Common myeloid progenitor, CD34-positive (primary cell): ENCODE measurements around the gene CLDN7.

ENCODE experiments used
- CTCF ChIA-PET: fragments of 350-600 bp; sonication (Branson Sonifier 250); formaldehyde crosslinking; loops from one replicate; lab custom pipeline; 2021; ENCODE audit warnings: antibody characterized with exemption; lab: Charles Lee
- POLR2A ChIA-PET: fragments of 350-600 bp; sonication (Branson Sonifier 250); formaldehyde crosslinking; loops from one replicate; lab custom pipeline; 2021; ENCODE audit warnings: antibody characterized with exemption; lab: Charles Lee
- DNase-seq, 3 donors: peaks; one replicate each; pipeline versions ENCODE4 v3.0.0 to v3.0.0-alpha.2; 2013
- H3K27ac ChIP-seq, 2 experiments: 1 replicate in 1 of 2; 2 replicates in 1 of 2; pipeline ENCODE4 v1.7.0; 2013; ENCODE audit warnings: inconsistent platforms in 2 of 2, low read length in 2 of 2, mild to moderate bottlenecking in 2 of 2, low read depth in 1 of 2, moderate library complexity in 1 of 2; ENCODE audit not compliant: severe bottlenecking in 2 of 2, insufficient read depth in 1 of 2, poor library complexity in 1 of 2
- H3K27me3 ChIP-seq, 5 experiments: replicated peaks in 2 of 5; 1 replicate in 3 of 5; 2 replicates in 2 of 5; pipeline versions ENCODE4 v1.6.1 to v1.7.0; 2013; ENCODE audit warnings: low read length in 4 of 5, mild to moderate bottlenecking in 2 of 5, moderate library complexity in 2 of 5, inconsistent platforms in 1 of 5; ENCODE audit not compliant: insufficient read depth in 5 of 5, control insufficient read depth in 4 of 5
- H3K36me3 ChIP-seq, 4 experiments: 1 replicate in 2 of 4; 2 replicates in 2 of 4; pipeline versions ENCODE4 v1.6.1 to v1.7.0; 2013; ENCODE audit warnings: low read length in 3 of 4, control low read depth in 1 of 4, mild to moderate bottlenecking in 1 of 4; ENCODE audit not compliant: control insufficient read depth in 4 of 4, insufficient read depth in 4 of 4
- H3K4me1 ChIP-seq, 4 experiments: 1 replicate in 3 of 4; 2 replicates in 1 of 4; pipeline versions ENCODE4 v1.6.1 to v1.7.1; 2013; ENCODE audit warnings: low read length in 3 of 4, mild to moderate bottlenecking in 3 of 4, control low read depth in 1 of 4, inconsistent platforms in 1 of 4, moderate library complexity in 1 of 4; ENCODE audit not compliant: control insufficient read depth in 4 of 4, insufficient read depth in 4 of 4; ENCODE audit errors: control extremely low read depth in 1 of 4
- H3K4me3 ChIP-seq, 7 experiments: 1 replicate in 4 of 7; 2 replicates in 3 of 7; pipeline versions ENCODE4 v1.5.1 to v1.7.0; 2013; ENCODE audit warnings: mild to moderate bottlenecking in 7 of 7, low read length in 6 of 7, moderate library complexity in 6 of 7, inconsistent platforms in 2 of 7, low read depth in 2 of 7, control low read depth in 1 of 7; ENCODE audit not compliant: insufficient read depth in 4 of 7, control insufficient read depth in 1 of 7; ENCODE audit errors: extremely low read depth in 1 of 7
- H3K9me3 ChIP-seq, 5 experiments: 1 replicate in 4 of 5; 2 replicates in 1 of 5; pipeline versions ENCODE4 v1.6.1 to v1.7.1; 2013; ENCODE audit warnings: low read length in 4 of 5, mild to moderate bottlenecking in 2 of 5, inconsistent platforms in 1 of 5, low read depth in 1 of 5, moderate library complexity in 1 of 5; ENCODE audit not compliant: control insufficient read depth in 4 of 5, insufficient read depth in 2 of 5; ENCODE audit errors: control extremely low read depth in 1 of 5
- WGBS: methylation state at CpG from one replicate; pipeline ENCODE4 v1.1.5; 2013; ENCODE audit not compliant: insufficient coverage; 5-methylcytosine and 5-hydroxymethylcytosine counted together

CLDN7 gene

GRCh38 chr17:7233701-7234082, 28.6 kb downstream of the CLDN7 start:
- WGBS, result 0% methylated on average over 7 of the region's 9 CpGs
- no peak for DNase-seq
- CTCF ChIA-PET, result interaction anchor here (0.9 to 10.2 kb wide), 4 partner anchors 8 to 20 kb away, joined by 3 to 75 read pairs (median 5); partner anchors contain the start of genes ACADVL, DLG4 and GABARAP
- Histone ChIP-seq H3K4me3 (peak overlapping the region; percentile 70 to 97 (median 87)), H3K36me3 (peaks cover 0 to 53% (median 28%) of the 10 kb centered on the region in 4 experiments), H3K27me3 (no peaks in the 10 kb centered on the region), H3K9me3 (no peaks in the 10 kb centered on the region), H3K4me1 (peaks cover 5 to 53% (median 38%) of the 10 kb centered on the region in 4 experiments), H3K27ac (peak overlapping the region; percentile 74 to 89)
- POLR2A ChIA-PET, result interaction anchor here (0.7 to 1.9 kb wide), 4 partner anchors 9 to 17 kb away, joined by 3 to 11 read pairs (median 4); partner anchors contain the start of genes ACADVL, DLG4 and GABARAP

- Histone ChIP-seq H3K27ac (no peak overlapping the region), H3K27me3 (no peaks in the 10 kb centered on the region), H3K9me3 (no peaks in the 10 kb centered on the region), H3K36me3 (peaks cover 4 to 65% (median 36%) of the 10 kb centered on the region in 4 experiments), H3K4me3 (peak overlapping the region in 2 of 7 experiments; percentile 20 to 82), H3K4me1 (peaks cover under 1 to 49% (median 33%) of the 10 kb centered on the region in 4 experiments)
- WGBS, result 91% methylated on average over 4 of the region's 5 CpGs
- DNase-seq, result no peak
- CTCF ChIA-PET, result interaction anchor here (1.2 to 10.2 kb wide), 2 partner anchors 8 to 12 kb away, joined by 3 to 75 read pairs; partner anchors contain the start of genes ACADVL and DLG4
- POLR2A ChIA-PET, result no interaction called here
Measured at GRCh38 chr17:7232114-7232513, 30.2 kb downstream of the CLDN7 start.

- H3K36me3 ChIP-seq, result peaks cover 9 to 65% (median 43%) of the 10 kb centered on the region in 4 experiments
- H3K4me1 ChIP-seq, result peaks cover 0 to 23% (median 17%) of the 10 kb centered on the region in 4 experiments
- no peaks in the 10 kb centered on the region for H3K9me3 ChIP-seq
- DNase-seq, result no peak
- H3K27me3 ChIP-seq, result no peaks in the 10 kb centered on the region
- no peak overlapping the region for H3K27ac ChIP-seq
- CTCF ChIA-PET, result interaction anchor here (1.3 to 10.2 kb wide), 2 partner anchors 9 to 15 kb away, joined by 3 to 75 read pairs; partner anchors contain the start of genes ACADVL and DLG4
- 97% methylated on average over 14 of the region's 19 CpGs for WGBS
- POLR2A ChIA-PET, result no interaction called here
- H3K4me3 ChIP-seq, result no peak overlapping the region
Measured at GRCh38 chr17:7229504-7229903, 32.8 kb downstream of the CLDN7 start.

GRCh38 chr17:7228920-7229319, 33.4 kb downstream of the CLDN7 start:
- ChIA-PET POLR2A (no interaction called here), CTCF (interaction anchor here (10.2 kb wide), 1 partner anchor 9 kb away, joined by 75 read pairs; the partner anchor contains the start of genes ACADVL and DLG4)
- Histone ChIP-seq H3K27me3 (no peaks in the 10 kb centered on the region), H3K4me1 (peaks cover 0 to 21% (median 16%) of the 10 kb centered on the region in 4 experiments), H3K4me3 (no peak overlapping the region), H3K27ac (no peak overlapping the region), H3K9me3 (no peaks in the 10 kb centered on the region), H3K36me3 (peaks cover 9 to 69% (median 46%) of the 10 kb centered on the region in 4 experiments)
- WGBS, result 98% methylated on average over 10 of the region's 14 CpGs
- DNase-seq, result no peak

- CTCF ChIA-PET, result interaction anchor here (1.0 kb wide), 1 partner anchor 29 kb away, joined by 3 read pairs; no protein-coding TSS in a partner anchor
- no peak for DNase-seq
- Histone ChIP-seq H3K27ac (no peak overlapping the region), H3K4me3 (no peak overlapping the region), H3K9me3 (no peaks in the 10 kb centered on the region), H3K4me1 (peaks cover 0 to 5% (median 1%) of the 10 kb centered on the region in 4 experiments), H3K27me3 (no peaks in the 10 kb centered on the region), H3K36me3 (peaks cover 13 to 88% (median 64%) of the 10 kb centered on the region in 4 experiments)
- POLR2A ChIA-PET, result no interaction called here
- WGBS, result 97% methylated on average over 29 of the region's 31 CpGs
Measured at GRCh38 chr17:7226721-7227710, 35.3 kb downstream of the CLDN7 start.

GRCh38 chr17:7225711-7226331, 36.5 kb downstream of the CLDN7 start:
- Histone ChIP-seq H3K4me1 (peaks cover 0 to 9% (median 7%) of the 10 kb centered on the region in 4 experiments), H3K9me3 (no peaks in the 10 kb centered on the region), H3K27ac (peak overlapping the region in 1 of 2 experiments; percentile 25), H3K27me3 (no peaks in the 10 kb centered on the region), H3K4me3 (no peak overlapping the region), H3K36me3 (peaks cover 13 to 97% (median 72%) of the 10 kb centered on the region in 4 experiments)
- DNase-seq, result no peak
- ChIA-PET CTCF (interaction anchor here (1.0 kb wide), 1 partner anchor 31 kb away, joined by 3 read pairs; no protein-coding TSS in a partner anchor), POLR2A (no interaction called here)
- 96% methylated on average over 15 of the region's 21 CpGs for whole genome bisulfite sequencing
